ENCODE data around the gene YOD1.

DNA sequence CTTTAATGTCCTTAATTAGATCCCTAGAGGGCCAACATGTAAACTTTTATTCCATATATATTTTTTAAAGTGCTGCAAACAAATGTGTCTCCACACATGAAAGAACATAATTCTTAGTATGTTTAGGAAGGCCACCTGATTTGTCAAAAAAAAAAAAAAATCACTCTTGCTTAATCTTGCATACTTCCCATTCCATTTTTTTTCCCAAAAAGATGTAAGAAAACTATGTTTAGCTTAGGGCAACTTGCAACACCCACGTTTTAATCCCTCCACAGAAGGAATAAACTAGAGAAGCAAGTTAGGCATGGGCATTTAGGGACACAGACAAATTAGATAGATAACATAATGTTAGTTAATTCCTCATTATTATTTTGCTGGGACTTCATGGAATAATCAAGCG, 5.6 kb downstream of the YOD1 start:
- TF ChIP-seq CTCF (IDR thresholded peaks at IDR 0.05; ENCODE audit: low read length) (no peak), EZH2 (IDR thresholded peaks at IDR 0.05; ENCODE audit: borderline replicate concordance, low read length) (no peak)
